IMR-90 (cell line): ENCODE data around the gene IL16. TPM values are rescaled to one million over a fixed set of nuclear protein-coding genes. Genes with fewer than 3 reads are reported as not detected.

Source experiments
- ATAC-seq: fragments of 200-7000 bp; cut with Tn5 transposase; 2 replicates; pipeline ENCODE4 v1.9.1; 2020; ENCODE audit warnings: low read depth, mild to moderate bottlenecking, moderate library complexity
- BruUV-seq: library from RNA; stranded (reverse); fragments of 400-500 nt; replicated peaks from 2 replicates; lab custom pipeline; 2021; lab: Mats Ljungman, UMichigan
- CTCF ChIA-PET: fragments of 300-600 bp; formaldehyde crosslinking; extraction: SDS; loops from one replicate; lab custom pipeline; 2021; ENCODE audit warnings: antibody characterized with exemption; lab: Yijun Ruan, JAX
- POLR2A ChIA-PET: fragments of 300-600 bp; sonication (Branson Sonifier 250); formaldehyde crosslinking; loops from one replicate; lab custom pipeline; 2022; ENCODE audit warnings: antibody characterized with exemption; ENCODE audit not compliant: unreplicated experiment; lab: Charles Lee
- DNase-seq: peaks from one replicate; pipeline ENCODE4 v3.0.0; 2013
- H2AFZ ChIP-seq: replicated peaks from 2 replicates; pipeline ENCODE3; 2013; ENCODE audit warnings: low read length, mild to moderate bottlenecking; ENCODE audit not compliant: poor library complexity
- H2AK5ac ChIP-seq: 2 replicates; pipeline ENCODE4 v1.6.1; 2013; ENCODE audit warnings: low read depth, low read length, inconsistent platforms
- H2AK9ac ChIP-seq: replicated peaks from 2 replicates; pipeline ENCODE3; 2013; ENCODE audit warnings: mild to moderate bottlenecking, low read depth, low read length, moderate library complexity; ENCODE audit not compliant: poor library complexity
- H2BK120ac ChIP-seq: 2 replicates; pipeline ENCODE4 v1.6.1; 2013; ENCODE audit warnings: low read depth, low read length, inconsistent platforms
- H2BK15ac ChIP-seq: 3 replicates; pipeline ENCODE4 v1.6.1; 2013; ENCODE audit warnings: low read depth, low read length, inconsistent platforms
- H2BK20ac ChIP-seq: 2 replicates; pipeline ENCODE4 v1.6.1; 2013; ENCODE audit warnings: low read depth, mild to moderate bottlenecking, inconsistent platforms, low read length, moderate library complexity
- H2BK5ac ChIP-seq: 2 replicates; pipeline ENCODE4 v1.6.1; 2013; ENCODE audit warnings: mild to moderate bottlenecking, low read depth, low read length, inconsistent platforms; ENCODE audit not compliant: poor library complexity, severe bottlenecking
- H3K14ac ChIP-seq: replicated peaks from 2 replicates; pipeline ENCODE4 v1.6.1; 2013; ENCODE audit warnings: low read depth, low read length, inconsistent platforms
- H3K18ac ChIP-seq: 2 replicates; pipeline ENCODE4 v1.6.1; 2013; ENCODE audit warnings: low read depth, low read length, control low read depth
- H3K23ac ChIP-seq: 2 replicates; pipeline ENCODE4 v1.6.1; 2013; ENCODE audit warnings: low read depth, low read length, inconsistent platforms
- H3K27ac ChIP-seq: 2 replicates; pipeline ENCODE4 v1.5.1; 2013; ENCODE audit warnings: mild to moderate bottlenecking, control low read depth, low read length; ENCODE audit not compliant: insufficient read depth
- H3K27me3 ChIP-seq: 2 replicates; pipeline ENCODE4 v1.6.1; 2013; ENCODE audit warnings: low read length; ENCODE audit not compliant: control insufficient read depth, insufficient read depth
- H3K36me3 ChIP-seq: 2 replicates; pipeline ENCODE4 v1.6.1; 2013; ENCODE audit warnings: low read length, mixed read lengths; ENCODE audit not compliant: control insufficient read depth, insufficient read depth
- H3K4ac ChIP-seq: 2 replicates; pipeline ENCODE4 v1.6.1; 2013; ENCODE audit warnings: low read depth, low read length, inconsistent platforms
- H3K4me1 ChIP-seq: 2 replicates; pipeline ENCODE4 v1.6.1; 2013; ENCODE audit warnings: low read length, mixed read lengths; ENCODE audit not compliant: control insufficient read depth, insufficient read depth
- H3K4me2 ChIP-seq: 2 replicates; pipeline ENCODE4 v1.6.1; 2013; ENCODE audit warnings: low read depth, mild to moderate bottlenecking, control low read depth, low read length, moderate library complexity
- H3K4me3 ChIP-seq: 2 replicates; pipeline ENCODE4 v1.5.1; 2013; ENCODE audit warnings: low read depth, mild to moderate bottlenecking, control low read depth, low read length, moderate library complexity; ENCODE audit not compliant: insufficient read depth
- H3K56ac ChIP-seq: 2 replicates; pipeline ENCODE4 v1.6.1; 2013; ENCODE audit warnings: low read length, inconsistent platforms; ENCODE audit not compliant: insufficient read depth; ENCODE audit errors: extremely low read depth
- H3K79me1 ChIP-seq, 2 experiments: 2 replicates each; pipeline ENCODE4 v1.6.1; 2013; ENCODE audit warnings: low read length in 2 of 2, inconsistent platforms in 1 of 2, low read depth in 1 of 2
- H3K9ac ChIP-seq: 2 replicates; pipeline ENCODE4 v1.6.1; 2013; ENCODE audit warnings: low read depth, low read length, control low read depth
- H3K9me1 ChIP-seq: 2 replicates; pipeline ENCODE4 v1.6.1; 2013; ENCODE audit warnings: low read length, inconsistent platforms; ENCODE audit not compliant: insufficient read depth
- H3K9me3 ChIP-seq: 2 replicates; pipeline ENCODE4 v1.6.1; 2013; ENCODE audit warnings: low read length; ENCODE audit not compliant: control insufficient read depth, insufficient read depth
- H4K20me1 ChIP-seq: 2 replicates; pipeline ENCODE4 v1.6.1; 2013; ENCODE audit warnings: low read length, inconsistent platforms; ENCODE audit not compliant: insufficient read depth
- H4K5ac ChIP-seq: 2 replicates; pipeline ENCODE4 v1.6.1; 2013; ENCODE audit warnings: mild to moderate bottlenecking, low read depth, low read length, control low read depth
- H4K8ac ChIP-seq, 2 experiments: 2 replicates each; pipeline ENCODE4 v1.6.1; 2013; ENCODE audit warnings: low read depth in 2 of 2, low read length in 2 of 2, control low read depth in 1 of 2, inconsistent platforms in 1 of 2
- H4K91ac ChIP-seq: 2 replicates; pipeline ENCODE4 v1.6.1; 2013; ENCODE audit warnings: low read depth, low read length, inconsistent platforms; ENCODE audit not compliant: insufficient read depth
- CHD1 ChIP-seq: IDR thresholded peaks from 2 replicates; pipeline ENCODE4 v1.6.1; 2012; ENCODE audit warnings: low read depth, low read length, improper control_type of control experiment
- CTCF ChIP-seq: conservative IDR thresholded peaks from 2 replicates; pipeline ENCODE4 v1.5.1; 2012; ENCODE audit warnings: mild to moderate bottlenecking, low read depth, low read length, improper control_type of control experiment
- ELK1 ChIP-seq: fragments of 150-350 bp; IDR thresholded peaks from 2 replicates; pipeline ENCODE4 v1.6.1; 2016; ENCODE audit warnings: low read depth, mild to moderate bottlenecking, low read length, moderate library complexity, borderline replicate concordance
- FOS ChIP-seq: fragments of 150-350 bp; IDR thresholded peaks from 2 replicates; pipeline ENCODE4 v1.6.1; 2016; ENCODE audit warnings: low read depth, low read length
- MAZ ChIP-seq: IDR thresholded peaks from 2 replicates; pipeline ENCODE4 v1.6.1; 2012; ENCODE audit warnings: low read depth, mild to moderate bottlenecking, low read length, improper control_type of control experiment, moderate library complexity, borderline replicate concordance
- RAD21 ChIP-seq: IDR thresholded peaks from 2 replicates; pipeline ENCODE4 v1.6.1; 2012; ENCODE audit warnings: low read length, improper control_type of control experiment
- RCOR1 ChIP-seq: IDR thresholded peaks from 2 replicates; pipeline ENCODE4 v1.6.1; 2012; ENCODE audit warnings: mild to moderate bottlenecking, low read length, improper control_type of control experiment; ENCODE audit not compliant: insufficient replicate concordance
- RFX5 ChIP-seq: IDR thresholded peaks from 2 replicates; pipeline ENCODE4 v1.8.0; 2012; ENCODE audit warnings: low read depth, mild to moderate bottlenecking, low read length, moderate library complexity
- SMC3 ChIP-seq: fragments of 150-350 bp; IDR thresholded peaks from 2 replicates; pipeline ENCODE4 v1.6.1; 2016; ENCODE audit warnings: low read depth, mild to moderate bottlenecking, antibody characterized with exemption, low read length, moderate library complexity
- USF2 ChIP-seq: fragments of 150-350 bp; IDR thresholded peaks from 2 replicates; pipeline ENCODE4 v1.6.1; 2017; ENCODE audit warnings: mild to moderate bottlenecking, antibody characterized with exemption, low read length, low read depth
- WGBS, 2 experiments: methylation state at CpG; one replicate each; pipeline versions ENCODE4 v1.1.5 to v1.1.7; 2013; ENCODE audit warnings: missing lambda C conversion rate in 2 of 2; ENCODE audit not compliant: insufficient read length in 1 of 2; ENCODE audit errors: extremely low coverage in 2 of 2; 5-methylcytosine and 5-hydroxymethylcytosine counted together
- dilution Hi-C: fragments of 300-500 bp; cut with HindIII; formaldehyde crosslinking; loops from one replicate; pipeline ENCODE4 v1.14.3; 2018; ENCODE audit warnings: low sequenced_read_pairs; ENCODE audit not compliant: unreplicated experiment
- in situ Hi-C: fragments of 300-500 bp; cut with MboI; formaldehyde crosslinking; loops from 3 replicates; pipeline ENCODE4 v1.14.3; 2019; ENCODE audit warnings: low sequenced_read_pairs, inconsistent platforms, mixed read lengths
- intact Hi-C: fragments of 100-400 bp; cut with micrococcal nuclease; formaldehyde crosslinking; loops from 2 replicates; pipeline ENCODE4 v1.10.0; 2022
- polyA plus RNA-seq, 3 experiments: library from polyadenylated mRNA; depleted of rRNA; stranded (reverse); fragments of >200 nt; gene quantifications; 2 replicates each; pipeline ENCODE4 v1.2.3, GENCODE V29; 2012; ENCODE audit warnings: low replicate concordance in 1 of 3
- total RNA-seq: library from RNA; depleted of rRNA; stranded (reverse); fragments of >200 nt; gene quantifications from 2 replicates; pipeline ENCODE4 v1.2.3, GENCODE V29; 2012

Gene IL16
- total and polyA plus RNA-seq, 2 of the 4 experiments (the other 2 are of a cell fraction), result 0.18 to 0.27 TPM

- H3K56ac ChIP-seq, result no peak overlapping the region
- CTCF ChIA-PET, result no interaction called here
- H3K23ac ChIP-seq, result no peak overlapping the region
- POLR2A ChIA-PET, result no interaction called here
- H2BK20ac ChIP-seq, result no peak overlapping the region
- H2AFZ ChIP-seq, result no peak overlapping the region
- no peak overlapping the region for H2AK9ac ChIP-seq
- H4K8ac ChIP-seq, result no peak overlapping the region
- H3K4me3 ChIP-seq, result no peak overlapping the region
- intact Hi-C loops, result no loop called here
- 0 out of 2 replicates have a peak, but pooled peaks cover 3% of the 10 kb centered on the region for H3K9me1 ChIP-seq
- H3K4ac ChIP-seq, result no peak overlapping the region
- peaks cover 22% of the 10 kb centered on the region; the same call in 1 of the 2 replicates for H3K36me3 ChIP-seq
- dilution Hi-C loops, result no loop called here
- H2BK120ac ChIP-seq, result no peak overlapping the region
- no peak overlapping the region for H3K9ac ChIP-seq
- H4K91ac ChIP-seq, result no peak overlapping the region
- no peak overlapping the region for H3K18ac ChIP-seq
- no peaks in the 10 kb centered on the region for H3K4me1 ChIP-seq
- DNase-seq (no peak), ATAC-seq (no peak)
- H4K20me1 ChIP-seq, result no peaks in the 10 kb centered on the region
- TF ChIP-seq RAD21 (no peak), MAZ (no peak), ELK1 (no peak), USF2 (no peak), FOS (no peak), CHD1 (no peak), CTCF (no peak), SMC3 (no peak), RCOR1 (no peak), RFX5 (no peak)
- no peak overlapping the region for H4K5ac ChIP-seq
- no peak overlapping the region for H3K14ac ChIP-seq
- no peaks in the 10 kb centered on the region for H3K9me3 ChIP-seq
- no CpG with 5 or more reads among the region's 6 CpGs for WGBS, 2 experiments
- no peaks in the 10 kb centered on the region for H3K27me3 ChIP-seq
- H2BK5ac ChIP-seq, result no peak overlapping the region
- H3K27ac ChIP-seq, result no peak overlapping the region
- no peak overlapping the region for H2BK15ac ChIP-seq
- no peak overlapping the region for H3K4me2 ChIP-seq
- in situ Hi-C loops, result no loop called here
- no peaks in the 10 kb centered on the region for H3K79me1 ChIP-seq
- no peak overlapping the region for H2AK5ac ChIP-seq
- no TSS peak for BruUV-seq
These were observed 88.8 kb downstream of the IL16 start for GRCh38 chr15:81285461-81285860.
